Measurements from ENCODE around the gene CALML6. TPM values are rescaled to one million over a fixed set of nuclear protein-coding genes. Genes with fewer than 3 reads are reported as not detected.

CALML6 gene
- total RNA-seq, 1 experiment from 2014 or later: 1.7 TPM

DNA sequence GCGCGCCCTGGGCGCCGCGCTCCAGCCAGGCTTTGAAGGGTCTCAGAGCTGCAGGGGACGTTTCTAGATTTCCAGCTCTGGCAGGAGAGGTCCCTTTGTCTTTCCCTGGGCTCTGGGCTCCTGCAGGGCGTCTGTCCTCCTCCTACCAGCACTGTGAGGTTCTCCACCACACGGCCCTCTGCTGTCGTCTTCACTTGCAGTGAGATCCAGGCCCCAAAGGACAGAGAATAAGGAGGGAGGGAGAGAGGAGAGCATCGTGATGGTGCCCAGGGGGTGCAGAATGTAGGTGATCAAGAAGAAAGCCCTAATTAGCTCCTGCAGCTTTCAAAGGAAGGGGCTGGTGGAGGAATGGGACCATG is 20.0 kb upstream of the CALML6 start:
- H2BK12ac ChIP-seq (ENCODE audit: insufficient read length, low read depth, low read length): no peak overlapping the region
- no peaks in the 10 kb centered on the region for H4K20me1 ChIP-seq (ENCODE audit: control insufficient read depth, insufficient read depth, insufficient read length)
- no peak overlapping the region for H2AK5ac ChIP-seq (ENCODE audit: insufficient read length, low read length)
- H3K27me3 ChIP-seq (ENCODE audit: insufficient read depth, low read length): no peaks in the 10 kb centered on the region; the same call in none of the 2 replicates
- no peak overlapping the region for H2BK15ac ChIP-seq (ENCODE audit: low read depth, low read length)
- TF ChIP-seq, protein P1, sequence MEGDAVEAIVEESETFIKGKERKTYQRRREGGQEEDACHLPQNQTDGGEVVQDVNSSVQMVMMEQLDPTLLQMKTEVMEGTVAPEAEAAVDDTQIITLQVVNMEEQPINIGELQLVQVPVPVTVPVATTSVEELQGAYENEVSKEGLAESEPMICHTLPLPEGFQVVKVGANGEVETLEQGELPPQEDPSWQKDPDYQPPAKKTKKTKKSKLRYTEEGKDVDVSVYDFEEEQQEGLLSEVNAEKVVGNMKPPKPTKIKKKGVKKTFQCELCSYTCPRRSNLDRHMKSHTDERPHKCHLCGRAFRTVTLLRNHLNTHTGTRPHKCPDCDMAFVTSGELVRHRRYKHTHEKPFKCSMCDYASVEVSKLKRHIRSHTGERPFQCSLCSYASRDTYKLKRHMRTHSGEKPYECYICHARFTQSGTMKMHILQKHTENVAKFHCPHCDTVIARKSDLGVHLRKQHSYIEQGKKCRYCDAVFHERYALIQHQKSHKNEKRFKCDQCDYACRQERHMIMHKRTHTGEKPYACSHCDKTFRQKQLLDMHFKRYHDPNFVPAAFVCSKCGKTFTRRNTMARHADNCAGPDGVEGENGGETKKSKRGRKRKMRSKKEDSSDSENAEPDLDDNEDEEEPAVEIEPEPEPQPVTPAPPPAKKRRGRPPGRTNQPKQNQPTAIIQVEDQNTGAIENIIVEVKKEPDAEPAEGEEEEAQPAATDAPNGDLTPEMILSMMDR (conservative IDR thresholded peaks at IDR 0.05): no peak
- H3K4me1 ChIP-seq (ENCODE audit: insufficient read depth, low read length): peaks cover 5% of the 10 kb centered on the region; the same call in 1 of the 2 replicates
- no peaks in the 10 kb centered on the region; a peak in 1 of 7 replicates for H3K36me3 Mint-ChIP-seq (ENCODE audit: insufficient read depth in 1 of 3, low read depth in 3 of 3)
- H2BK20ac ChIP-seq (ENCODE audit: low read depth, low read length, poor library complexity, severe bottlenecking): no peak overlapping the region
- H2BK120ac ChIP-seq (ENCODE audit: low read depth, low read length, poor library complexity, severe bottlenecking): no peak overlapping the region
- H3K27me3 Mint-ChIP-seq (ENCODE audit: low read depth): peaks cover 8% of the 10 kb centered on the region
- peaks cover 6% of the 10 kb centered on the region for H3K23me2 ChIP-seq (ENCODE audit: insufficient read length, low read depth, low read length, poor library complexity, severe bottlenecking)
- peak overlapping the region in 2 of 3 experiments; percentile 62 to 80; a peak in 3 of 7 replicates for H3K27ac Mint-ChIP-seq
- no peaks in the 10 kb centered on the region for H3K79me1 ChIP-seq (ENCODE audit: insufficient read depth, low read depth, low read length, poor library complexity, severe bottlenecking)
- H2BK5ac ChIP-seq (ENCODE audit: insufficient read length, low read length): no peak overlapping the region
- no peak overlapping the region for H2AFZ ChIP-seq (ENCODE audit: low read length)
- H3K4me2 ChIP-seq (ENCODE audit: insufficient read depth, insufficient read length, low read length): no peak overlapping the region
- no peaks in the 10 kb centered on the region for H3K9me3 ChIP-seq (ENCODE audit: control insufficient read depth, low read depth, low read length)
- H3K14ac ChIP-seq (ENCODE audit: insufficient read depth, low read length): no peak overlapping the region
- no peak overlapping the region for H4K5ac ChIP-seq (ENCODE audit: insufficient read length, low read depth, low read length)
- no peak overlapping the region for H3K4ac ChIP-seq (ENCODE audit: low read depth, low read length)
- no peak overlapping the region; a peak in 1 of 5 replicates for H3K4me3 Mint-ChIP-seq
- no peak overlapping the region for H3K23ac ChIP-seq (ENCODE audit: insufficient read length, low read depth, low read length)
- no peak overlapping the region for H4K8ac ChIP-seq (replicated peaks; ENCODE audit: insufficient read length, low read depth, low read length)
- no peak overlapping the region for H3K56ac ChIP-seq (ENCODE audit: insufficient read length, low read depth, low read length)
- no CpG with 5 or more reads among the region's 10 CpGs for WGBS (ENCODE audit: extremely low coverage, insufficient read length, low lambda C conversion rate)
- H3K9ac ChIP-seq (ENCODE audit: extremely low read depth, insufficient read length, low read length): no peak overlapping the region
- no peak overlapping the region for H3K18ac ChIP-seq (ENCODE audit: insufficient read length, low read depth, low read length)
- no peak overlapping the region for H3K27ac ChIP-seq (ENCODE audit: insufficient read length, low read depth, low read length)
- DNase-seq: no peak
- H3K79me2 ChIP-seq (ENCODE audit: insufficient read depth, low read length): no peaks in the 10 kb centered on the region; the same call in 1 of the 2 replicates
- no peaks in the 10 kb centered on the region; a peak in 1 of 5 replicates for H3K9me3 Mint-ChIP-seq
- H3T11ph ChIP-seq (ENCODE audit: low read length): no peak overlapping the region
- H4K91ac ChIP-seq (ENCODE audit: insufficient read length, low read depth, low read length): no peak overlapping the region
- H3K4me1 Mint-ChIP-seq: peaks cover 29 to 36% of the 10 kb centered on the region in 2 experiments

Data from H9 (cell line).